OCI-LY3 (cell line): Measurements from ENCODE around the gene ZSWIM7.

Experiments
- H2AFZ ChIP-seq: fragments of 200-600, 300-600 bp; shearing (Covaris generic); 2 replicates; pipeline ENCODE4 v1.6.0; 2014; ENCODE audit warnings: antibody characterized with exemption, low read depth, low read length
- H3K27ac ChIP-seq: fragments of 200-600, 300-600 bp; sonication (generic); 2 replicates; pipeline ENCODE4 v1.5.1; 2014; ENCODE audit warnings: mild to moderate bottlenecking, low read length, moderate library complexity, mixed read lengths
- H3K27me3 ChIP-seq: fragments of 200-600, 300-600 bp; sonication (generic); 2 replicates; pipeline ENCODE4 v1.6.1; 2014; ENCODE audit warnings: low read depth, low read length, mixed read lengths
- H3K36me3 ChIP-seq: fragments of 200-600, 300-600 bp; sonication (generic); replicated peaks from 2 replicates; pipeline ENCODE3; 2014; ENCODE audit warnings: low read depth, low read length, mixed read lengths
- H3K4me1 ChIP-seq: fragments of 300-600, 200-600 bp; sonication (generic); 2 replicates; pipeline ENCODE4 v1.6.1; 2014; ENCODE audit warnings: low read length, mixed read lengths
- H3K4me2 ChIP-seq: fragments of 200-600, 300-600 bp; sonication (generic); 2 replicates; pipeline ENCODE4 v1.6.1; 2014; ENCODE audit warnings: low read length, mixed read lengths
- H3K4me3 ChIP-seq: fragments of 300-600, 200-600 bp; sonication (generic); 2 replicates; pipeline ENCODE4 v1.5.1; 2014; ENCODE audit warnings: antibody characterized with exemption, mild to moderate bottlenecking, low read length, moderate library complexity
- H3K79me2 ChIP-seq: fragments of 300-600, 200-600 bp; shearing (Covaris generic); 2 replicates; pipeline ENCODE4 v1.6.1; 2014; ENCODE audit warnings: mild to moderate bottlenecking, low read length, mixed read lengths
- H3K9ac ChIP-seq: fragments of 300-600, 200-600 bp; shearing (Covaris generic); 2 replicates; pipeline ENCODE4 v1.6.0; 2014; ENCODE audit warnings: mild to moderate bottlenecking, low read length, moderate library complexity
- H3K9me3 ChIP-seq: fragments of 200-600, 300-600 bp; shearing (Covaris generic); 2 replicates; pipeline ENCODE4 v1.6.1; 2014; ENCODE audit warnings: low read length, mixed read lengths; ENCODE audit not compliant: insufficient read depth
- H4K20me1 ChIP-seq: fragments of 200-600, 300-600 bp; sonication (generic); 2 replicates; pipeline ENCODE4 v1.6.1; 2016; ENCODE audit warnings: low read length, mixed read lengths; ENCODE audit not compliant: insufficient read depth
- CTCF ChIP-seq: fragments of 200-600, 300-600 bp; sonication (generic); IDR thresholded peaks from 2 replicates; pipeline ENCODE4 v1.5.1; 2014; ENCODE audit warnings: antibody characterized with exemption, low read length, low read depth
- EZH2phosphoT487 ChIP-seq: fragments of 200-600 bp; shearing (Covaris generic); IDR thresholded peaks from 2 replicates; pipeline ENCODE4 v1.6.1; 2018; ENCODE audit warnings: antibody characterized with exemption, mixed run types, low read depth

ZSWIM7 gene

GRCh38 chr17:15947976-15948752 is 51.3 kb downstream of the ZSWIM7 start:
- no peak for TF ChIP-seq EZH2phosphoT487
- no peak for TF ChIP-seq CTCF
- Histone ChIP-seq H3K4me1 (no peaks in the 10 kb centered on the region), H3K36me3 (no peaks in the 10 kb centered on the region), H3K9ac (no peak overlapping the region), H3K9me3 (no peaks in the 10 kb centered on the region), H3K79me2 (no peaks in the 10 kb centered on the region), H3K4me3 (no peak overlapping the region), H3K27ac (no peak overlapping the region), H3K4me2 (no peak overlapping the region), H2AFZ (no peak overlapping the region), H3K27me3 (peaks cover 16% of the 10 kb centered on the region; the same call in 1 of the 2 replicates), H4K20me1 (no peaks in the 10 kb centered on the region)

DNA sequence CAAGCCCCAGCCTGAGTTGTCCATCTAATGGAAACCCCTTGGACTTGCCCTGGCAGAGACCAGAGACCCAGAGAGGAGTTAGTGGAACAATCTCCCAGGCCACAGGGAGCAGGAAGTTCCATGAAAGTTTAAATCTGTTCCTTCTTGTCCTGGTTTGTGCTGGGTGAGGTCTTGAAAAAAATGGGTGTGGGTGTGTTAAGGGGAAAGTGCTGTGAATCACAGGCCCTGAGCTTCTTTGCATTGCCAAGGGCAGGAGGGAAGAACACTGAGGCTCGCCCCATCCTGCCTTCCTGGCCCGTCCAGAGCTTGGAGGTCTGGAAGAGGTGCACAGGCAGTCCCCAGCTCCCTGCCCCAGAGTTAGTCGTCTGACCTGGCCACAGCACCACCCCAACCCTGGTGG is 52.2 kb downstream of the ZSWIM7 start:
- no peak overlapping the region for H3K4me3 ChIP-seq
- H3K4me2 ChIP-seq = no peak overlapping the region
- H3K27ac ChIP-seq = no peak overlapping the region

GRCh38 chr17:15946611-15947120 is 52.8 kb downstream of the ZSWIM7 start:
- H3K79me2 ChIP-seq = no peaks in the 10 kb centered on the region
- no peaks in the 10 kb centered on the region for H3K4me1 ChIP-seq
- H3K36me3 ChIP-seq = no peaks in the 10 kb centered on the region
- no peaks in the 10 kb centered on the region for H3K9me3 ChIP-seq
- H3K4me3 ChIP-seq = no peak overlapping the region
- TF ChIP-seq EZH2phosphoT487 (no peak), CTCF (no peak)
- H3K9ac ChIP-seq = no peak overlapping the region
- H4K20me1 ChIP-seq = no peaks in the 10 kb centered on the region
- H3K27me3 ChIP-seq = peaks cover 8% of the 10 kb centered on the region; the same call in 1 of the 2 replicates
- no peak overlapping the region for H2AFZ ChIP-seq
- no peak overlapping the region for H3K27ac ChIP-seq
- H3K4me2 ChIP-seq = no peak overlapping the region

More for the DNA sequence above, 52.2 kb downstream of the ZSWIM7 start:
- no peaks in the 10 kb centered on the region for H3K36me3 ChIP-seq
- no peaks in the 10 kb centered on the region for H3K4me1 ChIP-seq
- no peak for TF ChIP-seq EZH2phosphoT487
- H3K9ac ChIP-seq = no peak overlapping the region
- no peaks in the 10 kb centered on the region for H3K79me2 ChIP-seq
- no peak overlapping the region for H2AFZ ChIP-seq
- peaks cover 10% of the 10 kb centered on the region; the same call in 1 of the 2 replicates for H3K27me3 ChIP-seq
- no peaks in the 10 kb centered on the region for H3K9me3 ChIP-seq
- no peaks in the 10 kb centered on the region for H4K20me1 ChIP-seq

GRCh38 chr17:15945527-15946191 is 53.8 kb downstream of the ZSWIM7 start:
- Histone ChIP-seq H3K79me2 (no peaks in the 10 kb centered on the region), H3K27me3 (peaks cover 8% of the 10 kb centered on the region; the same call in 1 of the 2 replicates), H3K4me1 (no peaks in the 10 kb centered on the region), H3K27ac (no peak overlapping the region), H4K20me1 (no peaks in the 10 kb centered on the region), H2AFZ (no peak overlapping the region), H3K4me2 (no peak overlapping the region), H3K9me3 (no peaks in the 10 kb centered on the region), H3K4me3 (no peak overlapping the region), H3K9ac (no peak overlapping the region), H3K36me3 (no peaks in the 10 kb centered on the region)
- TF ChIP-seq EZH2phosphoT487 (no peak), CTCF (no peak)
